Glutamatergic neuron (in vitro differentiated cells): ENCODE results near the gene CROCC2. TPM values are rescaled to one million over a fixed set of nuclear protein-coding genes. Genes with fewer than 3 reads are reported as not detected.

Experiments
- DNase-seq: peaks from one replicate; pipeline ENCODE4 v3.0.0; 2022
- H3K27ac Mint-ChIP-seq: one replicate; pipeline ENCODE4 v1.8.0; 2020; ENCODE audit warnings: mild to moderate bottlenecking, mixed read lengths, inconsistent platforms; ENCODE audit not compliant: unreplicated experiment
- H3K27me3 Mint-ChIP-seq: one replicate; pipeline ENCODE4 v1.8.0; 2020; ENCODE audit warnings: mild to moderate bottlenecking, moderate library complexity, mixed read lengths, inconsistent platforms; ENCODE audit not compliant: unreplicated experiment
- H3K36me3 Mint-ChIP-seq: one replicate; pipeline ENCODE4 v1.8.0; 2020; ENCODE audit warnings: mild to moderate bottlenecking, mixed read lengths, inconsistent platforms; ENCODE audit not compliant: unreplicated experiment
- H3K4me1 Mint-ChIP-seq: one replicate; pipeline ENCODE4 v1.8.0; 2020; ENCODE audit warnings: mild to moderate bottlenecking, low read depth, mixed read lengths, inconsistent platforms; ENCODE audit not compliant: unreplicated experiment
- H3K4me3 Mint-ChIP-seq: one replicate; pipeline ENCODE4 v1.8.0; 2020; ENCODE audit warnings: mild to moderate bottlenecking, mixed read lengths, inconsistent platforms; ENCODE audit not compliant: unreplicated experiment
- H3K9me3 Mint-ChIP-seq: one replicate; pipeline ENCODE4 v1.8.0; 2020; ENCODE audit warnings: mild to moderate bottlenecking, moderate library complexity, mixed read lengths, inconsistent platforms; ENCODE audit not compliant: unreplicated experiment
- CTCF ChIP-seq: fragments of 200-600 bp; sonication (generic); IDR thresholded peaks from one replicate; pipeline ENCODE4 v1.5.0; 2021; ENCODE audit not compliant: partially characterized antibody, unreplicated experiment
- total RNA-seq: library from RNA; stranded (reverse); fragmentation: NEBNext Ultra II Directional; extraction: Animal tissue kit (Norgen Biotek cat#: 25700); gene quantifications from one replicate; pipeline ENCODE4 v1.2.1, GENCODE V29; 2021; ENCODE audit not compliant: unreplicated experiment

Gene CROCC2
- total RNA-seq, 1 donor from 2014 or later, result not detected

- Mint-ChIP-seq H3K36me3 (peaks cover 10% of the 10 kb centered on the region), H3K4me3 (no peak overlapping the region), H3K9me3 (peaks cover 3% of the 10 kb centered on the region), H3K27me3 (peaks cover 7% of the 10 kb centered on the region), H3K4me1 (no peaks in the 10 kb centered on the region), H3K27ac (no peak overlapping the region)
- no peak for TF ChIP-seq CTCF
- peak; percentile 12 for DNase-seq
Measured at GRCh38 chr2:241011751-241012510, 105.8 kb downstream of the CROCC2 start.

- no peak for TF ChIP-seq CTCF
- H3K9me3 Mint-ChIP-seq, result no peaks in the 10 kb centered on the region
- H3K27ac Mint-ChIP-seq, result no peak overlapping the region
- no peak overlapping the region for H3K4me3 Mint-ChIP-seq
- H3K36me3 Mint-ChIP-seq, result peaks cover 10% of the 10 kb centered on the region
- DNase-seq, result no peak
- H3K4me1 Mint-ChIP-seq, result no peaks in the 10 kb centered on the region
- peaks cover 7% of the 10 kb centered on the region for H3K27me3 Mint-ChIP-seq
Measured at GRCh38 chr2:241014224-241014623, 108.1 kb downstream of the CROCC2 start.

- H3K4me1 Mint-ChIP-seq, result no peaks in the 10 kb centered on the region
- no peak overlapping the region for H3K4me3 Mint-ChIP-seq
- peaks cover 7% of the 10 kb centered on the region for H3K27me3 Mint-ChIP-seq
- H3K9me3 Mint-ChIP-seq, result no peaks in the 10 kb centered on the region
- no peak for DNase-seq
- peaks cover 10% of the 10 kb centered on the region for H3K36me3 Mint-ChIP-seq
- TF ChIP-seq CTCF, result no peak
- no peak overlapping the region for H3K27ac Mint-ChIP-seq
Measured at GRCh38 chr2:241014764-241015163, 108.6 kb downstream of the CROCC2 start.

GRCh38 chr2:241015439-241015838 is 109.3 kb downstream of the CROCC2 start:
- DNase-seq, result no peak

More at GRCh38 chr2:241015439-241015838, 109.3 kb downstream of the CROCC2 start:
- Mint-ChIP-seq H3K27me3 (peaks cover 7% of the 10 kb centered on the region), H3K27ac (no peak overlapping the region), H3K4me3 (no peak overlapping the region), H3K36me3 (peaks cover 10% of the 10 kb centered on the region), H3K9me3 (no peaks in the 10 kb centered on the region), H3K4me1 (no peaks in the 10 kb centered on the region)
- no peak for TF ChIP-seq CTCF
